GM19238 (cell line): ENCODE results near the gene SLTM.
"Not testable (repeated sequence)": the region's sequence is repeated elsewhere in the genome, so short reads cannot be mapped to it uniquely, and the experiment has no call there.

Experiments used
- DNase-seq: peaks from one replicate; pipeline ENCODE4 v3.0.0; 2011; ENCODE audit warnings: low spot score; ENCODE audit not compliant: insufficient read length

Gene SLTM

GRCh38 chr15:58929891-58930416, 3.5 kb downstream of the SLTM start:
- DNase-seq = no peak

GRCh38 chr15:58926823-58927222, 6.7 kb downstream of the SLTM start:
- no peak for DNase-seq

GRCh38 chr15:58924327-58924726, 9.2 kb downstream of the SLTM start:
- no peak for DNase-seq

- DNase-seq = no peak
Measured at GRCh38 chr15:58923696-58924300, 9.7 kb downstream of the SLTM start.

GRCh38 chr15:58923284-58923683, 10.2 kb downstream of the SLTM start:
- DNase-seq = no peak

- DNase-seq = no peak
Measured at GRCh38 chr15:58921267-58921790, 12.2 kb downstream of the SLTM start.

- not testable (repeated sequence) for DNase-seq
Measured at GRCh38 chr15:58920447-58920846, 13.0 kb downstream of the SLTM start.

- no peak for DNase-seq
Measured at GRCh38 chr15:58919232-58919631, 14.2 kb downstream of the SLTM start.

- DNase-seq = no peak
Measured at GRCh38 chr15:58918239-58918638, 15.2 kb downstream of the SLTM start.

- DNase-seq = not testable (repeated sequence)
Measured at GRCh38 chr15:58917613-58918129, 15.8 kb downstream of the SLTM start.

- DNase-seq = no peak
Measured at GRCh38 chr15:58916962-58917361, 16.5 kb downstream of the SLTM start.

GRCh38 chr15:58910456-58910855, 23.0 kb downstream of the SLTM start:
- DNase-seq = no peak

- no peak for DNase-seq
Measured at GRCh38 chr15:58909616-58910015, 23.9 kb downstream of the SLTM start.

- DNase-seq = no peak
Measured at GRCh38 chr15:58908550-58909309, 24.7 kb downstream of the SLTM start.

GRCh38 chr15:58900631-58901030, 32.8 kb downstream of the SLTM start:
- no peak for DNase-seq

GRCh38 chr15:58898150-58898680, 35.3 kb downstream of the SLTM start:
- DNase-seq = no peak

- DNase-seq = no peak
Measured at GRCh38 chr15:58889363-58889762, 44.1 kb downstream of the SLTM start.

- DNase-seq = no peak
Measured at GRCh38 chr15:58886921-58887320, 46.6 kb downstream of the SLTM start.

GRCh38 chr15:58883926-58884325, 49.6 kb downstream of the SLTM start:
- DNase-seq = not testable (repeated sequence)

GRCh38 chr15:58882243-58882642, 51.2 kb downstream of the SLTM start:
- no peak for DNase-seq

- no peak for DNase-seq
Measured at GRCh38 chr15:58880320-58880719, 53.2 kb downstream of the SLTM start.
